Stimulated activated CD4-positive, alpha-beta T cell treated with anti-CD3 and anti-CD28 coated beads, Interleukin-1b, Interleukin-23, amount 100 ng/mL, for 4 hours (primary cell): ENCODE data around the gene ATP6V0D1.
"Not testable (repeated sequence)": the region's sequence is repeated elsewhere in the genome, so short reads cannot be mapped to it uniquely, and the experiment has no call there.

Experiments
- DNase-seq, 2 donors: peaks; one replicate each; pipeline ENCODE4 v3.0.0-alpha.2; 2020; ENCODE audit warnings: low read depth in 2 of 2

The ATP6V0D1 gene

GRCh38 chr16:67504031-67505021, 23.4 kb upstream of the ATP6V0D1 start:
- DNase-seq, result no peak

- no peak for DNase-seq
Observed at GRCh38 chr16:67499106-67499505, 18.1 kb upstream of the ATP6V0D1 start.

- DNase-seq, result no peak
Observed at GRCh38 chr16:67490335-67491096, 9.6 kb upstream of the ATP6V0D1 start.

- no peak for DNase-seq
Observed at GRCh38 chr16:67489401-67490083, 8.6 kb upstream of the ATP6V0D1 start.

- not testable (repeated sequence) for DNase-seq
Observed at GRCh38 chr16:67487561-67487960, 6.6 kb upstream of the ATP6V0D1 start.

GRCh38 chr16:67486805-67487204, 5.8 kb upstream of the ATP6V0D1 start:
- no peak for DNase-seq

GRCh38 chr16:67483731-67484525, 3.0 kb upstream of the ATP6V0D1 start:
- DNase-seq, result no peak

- no peak for DNase-seq
Observed at GRCh38 chr16:67483150-67483549, 2.2 kb upstream of the ATP6V0D1 start, which contains the start of gene AGRP. AGRP (minus strand) TSS chr16:67483547; CDS start chr16:67483398, 149 bp downstream.

GRCh38 chr16:67482233-67482924, 1.4 kb upstream of the ATP6V0D1 start:
- DNase-seq, result no peak

GRCh38 chr16:67481561-67482232, 740 bp upstream of the ATP6V0D1 start:
- DNase-seq, result peak in 1 of 2 donors; percentile 37

- no peak for DNase-seq
Observed at GRCh38 chr16:67477960-67478554, 2.9 kb downstream of the ATP6V0D1 start.

GRCh38 chr16:67474551-67475455, 6.2 kb downstream of the ATP6V0D1 start:
- no peak for DNase-seq

- DNase-seq, result no peak
Observed at GRCh38 chr16:67471758-67472384, 9.1 kb downstream of the ATP6V0D1 start.

- DNase-seq, result no peak
Observed at GRCh38 chr16:67470359-67470758, 10.6 kb downstream of the ATP6V0D1 start.

- no peak for DNase-seq
Observed at GRCh38 chr16:67468731-67469130, 12.2 kb downstream of the ATP6V0D1 start.

GRCh38 chr16:67466581-67466980, 14.4 kb downstream of the ATP6V0D1 start:
- no peak for DNase-seq

- DNase-seq, result no peak
Observed at GRCh38 chr16:67464565-67464964, 16.4 kb downstream of the ATP6V0D1 start.

GRCh38 chr16:67463691-67464090, 17.3 kb downstream of the ATP6V0D1 start:
- no peak for DNase-seq
